CD4-positive, alpha-beta memory T cell (primary cell): ENCODE data around the gene CENPP. TPM values are rescaled to one million over a fixed set of nuclear protein-coding genes. Genes with fewer than 3 reads are reported as not detected.

Experiments used
- CTCF ChIA-PET: fragments of 350-600 bp; sonication (Branson Sonifier 250); formaldehyde crosslinking; loops from one replicate; lab custom pipeline; 2021; ENCODE audit warnings: inconsistent platforms; ENCODE audit not compliant: partially characterized antibody; lab: Charles Lee
- POLR2A ChIA-PET: fragments of 350-600 bp; sonication (Branson Sonifier 250); formaldehyde crosslinking; loops from one replicate; lab custom pipeline; 2021; ENCODE audit not compliant: partially characterized antibody; lab: Charles Lee
- DNase-seq, 5 donors: peaks; one replicate each; pipeline versions ENCODE4 v3.0.0 to v3.0.0-alpha.2; 2020 to 2022; ENCODE audit warnings: mixed read lengths in 1 of 5
- H3K27ac ChIP-seq: one replicate; pipeline ENCODE4 v1.7.0; 2013; ENCODE audit warnings: low read depth, low read length
- H3K27me3 ChIP-seq: 2 replicates; pipeline ENCODE4 v1.7.0; 2013; ENCODE audit warnings: mild to moderate bottlenecking, low read length, moderate library complexity; ENCODE audit not compliant: insufficient read depth
- H3K36me3 ChIP-seq: 2 replicates; pipeline ENCODE4 v1.7.0; 2013; ENCODE audit warnings: mild to moderate bottlenecking, low read length, moderate library complexity; ENCODE audit not compliant: insufficient read depth
- H3K4me1 ChIP-seq: 2 replicates; pipeline ENCODE4 v1.7.0; 2013; ENCODE audit warnings: mild to moderate bottlenecking, low read length, moderate library complexity; ENCODE audit not compliant: insufficient read depth
- H3K4me3 ChIP-seq, 2 donors: one replicate each; pipeline ENCODE4 v1.7.0; 2013; ENCODE audit warnings: low read length in 2 of 2, mild to moderate bottlenecking in 1 of 2
- H3K9me3 ChIP-seq, 2 donors: one replicate each; pipeline ENCODE4 v1.7.0; 2013; ENCODE audit warnings: low read length in 2 of 2, control low read depth in 1 of 2; ENCODE audit not compliant: control insufficient read depth in 1 of 2
- H3K27ac Mint-ChIP-seq, 7 donors: one replicate each; pipeline ENCODE4 v1.8.0; 2020 to 2021; ENCODE audit warnings: mixed read lengths in 7 of 7, mild to moderate bottlenecking in 6 of 7, inconsistent platforms in 3 of 7, moderate library complexity in 3 of 7
- H3K27me3 Mint-ChIP-seq, 2 donors: one replicate each; pipeline ENCODE4 v1.8.0; 2020 to 2021; ENCODE audit warnings: mixed read lengths in 2 of 2
- H3K36me3 Mint-ChIP-seq, 2 donors: one replicate each; pipeline ENCODE4 v1.8.0; 2020 to 2021; ENCODE audit warnings: mixed read lengths in 2 of 2, inconsistent platforms in 1 of 2, mild to moderate bottlenecking in 1 of 2
- H3K4me1 Mint-ChIP-seq, 4 donors: one replicate each; pipeline ENCODE4 v1.8.0; 2020 to 2021; ENCODE audit warnings: mixed read lengths in 4 of 4, mild to moderate bottlenecking in 1 of 4
- H3K4me3 Mint-ChIP-seq, 8 donors: one replicate each; pipeline ENCODE4 v1.8.0; 2020 to 2021; ENCODE audit warnings: mixed read lengths in 8 of 8, mild to moderate bottlenecking in 7 of 8, moderate library complexity in 6 of 8, inconsistent platforms in 3 of 8
- H3K9me3 Mint-ChIP-seq, 8 donors: one replicate each; pipeline ENCODE4 v1.8.0; 2020 to 2021; ENCODE audit warnings: mixed read lengths in 8 of 8, mild to moderate bottlenecking in 5 of 8, inconsistent platforms in 3 of 8, moderate library complexity in 1 of 8
- intact Hi-C: fragments of 100-400 bp; cut with micrococcal nuclease; formaldehyde crosslinking; loops from one replicate; pipeline ENCODE4 v1.15.1; 2023
- polyA plus RNA-seq, 2 donors: library from polyadenylated mRNA; unstranded; fragments of 300-500 nt; fragmentation: Illumina TruSeq; gene quantifications; one replicate each; pipeline ENCODE4 v1.2.3, GENCODE V29; 2021
- total RNA-seq, 2 experiments: library from RNA; stranded (reverse); gene quantifications; one replicate each; pipeline ENCODE4 v1.2.3, GENCODE V29; 2021

CENPP gene
- total and polyA plus RNA-seq, 4 experiments from 2014 or later: 0.55 to 9.5 (median 3.4) TPM

DNA sequence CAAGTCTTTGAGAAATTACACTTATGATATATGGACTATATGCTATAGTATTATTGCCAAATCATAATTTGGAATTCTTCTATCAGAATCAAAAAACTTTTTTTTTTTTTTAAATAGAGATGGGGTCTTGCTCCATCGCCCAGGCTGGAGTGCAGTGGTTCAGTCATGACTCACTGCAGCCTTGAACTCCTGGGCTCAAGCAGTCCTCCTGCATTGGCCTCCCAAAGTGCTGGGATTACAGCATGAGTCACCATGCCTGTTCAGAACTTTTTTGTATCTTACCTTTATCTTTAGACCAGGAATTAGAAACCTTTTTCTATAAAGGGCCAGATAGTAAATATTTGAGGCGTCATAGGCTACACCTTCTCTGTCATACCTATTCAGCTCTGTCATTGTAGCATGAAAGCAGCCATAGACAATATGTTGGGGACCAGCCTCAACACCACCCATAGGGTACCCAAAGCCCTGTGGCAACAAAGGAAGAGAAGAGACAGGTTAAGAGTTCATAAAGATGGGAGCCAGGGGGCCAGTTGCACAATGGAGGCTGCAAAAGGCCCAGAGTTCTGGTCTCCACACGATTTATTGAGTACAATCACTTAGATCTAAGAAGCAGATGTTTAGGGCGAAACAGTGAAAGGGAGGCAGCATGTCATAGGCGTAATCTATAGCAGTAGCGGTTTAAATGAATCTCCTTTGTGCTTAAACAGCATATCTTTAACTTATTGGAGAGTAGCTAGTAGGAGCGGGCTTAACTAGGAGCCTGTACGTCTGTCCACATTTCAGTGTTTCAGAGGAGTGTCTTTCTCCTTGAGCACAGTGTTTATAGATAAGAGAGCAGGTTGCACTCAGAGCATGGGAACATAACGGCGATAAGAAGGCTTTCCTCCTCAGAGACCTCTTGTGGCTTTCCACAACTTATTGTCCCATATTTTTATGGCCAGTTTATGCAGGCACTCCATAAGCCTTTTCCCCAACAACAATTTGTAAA lies 197.5 kb downstream of the CENPP start:
- Histone ChIP-seq H3K36me3 (no peaks in the 10 kb centered on the region), H3K27me3 (no peaks in the 10 kb centered on the region), H3K9me3 (no peaks in the 10 kb centered on the region), H3K4me3 (no peak overlapping the region), H3K27ac (no peak overlapping the region), H3K4me1 (no peaks in the 10 kb centered on the region)
- CTCF ChIA-PET: no interaction called here
- no peaks in the 10 kb centered on the region for H3K36me3 Mint-ChIP-seq
- H3K27ac Mint-ChIP-seq: no peak overlapping the region
- H3K9me3 Mint-ChIP-seq: peaks cover 0 to 3% (median 0%) of the 10 kb centered on the region in 8 donors
- H3K27me3 Mint-ChIP-seq: no peaks in the 10 kb centered on the region
- POLR2A ChIA-PET: no interaction called here
- H3K4me1 Mint-ChIP-seq: no peaks in the 10 kb centered on the region
- intact Hi-C loops: no loop called here
- DNase-seq: no peak
- no peak overlapping the region for H3K4me3 Mint-ChIP-seq

DNA sequence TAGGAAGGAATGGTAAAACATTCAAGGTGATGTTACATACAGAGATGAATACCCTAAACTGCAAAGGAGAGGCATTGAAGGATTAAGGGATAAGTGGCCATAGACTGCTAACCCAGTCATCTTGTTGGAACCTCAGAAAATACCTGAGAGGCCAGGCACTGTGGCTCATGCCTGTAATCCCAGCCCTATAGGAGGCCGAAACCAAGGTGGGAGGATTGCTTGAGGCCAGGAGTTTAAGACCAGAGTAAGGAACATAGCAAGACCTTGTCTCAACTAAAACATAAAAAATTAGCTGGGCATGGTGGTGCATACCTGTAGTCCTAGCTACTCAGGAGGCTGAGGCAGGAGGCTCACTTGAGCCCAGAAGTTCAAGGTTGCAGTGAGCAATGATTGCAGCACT lies 199.1 kb downstream of the CENPP start:
- intact Hi-C loops: no loop called here
- H3K9me3 Mint-ChIP-seq: no peaks in the 10 kb centered on the region
- no peaks in the 10 kb centered on the region for H3K4me1 ChIP-seq
- no peaks in the 10 kb centered on the region for H3K27me3 ChIP-seq
- DNase-seq: no peak
- H3K27ac Mint-ChIP-seq: no peak overlapping the region
- POLR2A ChIA-PET: interaction anchor here (0.7 kb wide), 1 partner anchor 1253 kb away, joined by 3 read pairs; no protein-coding TSS in a partner anchor
- H3K36me3 Mint-ChIP-seq: no peaks in the 10 kb centered on the region
- H3K9me3 ChIP-seq: no peaks in the 10 kb centered on the region
- H3K36me3 ChIP-seq: no peaks in the 10 kb centered on the region
- no peaks in the 10 kb centered on the region for H3K27me3 Mint-ChIP-seq
- no peaks in the 10 kb centered on the region for H3K4me1 Mint-ChIP-seq
- H3K4me3 Mint-ChIP-seq: no peak overlapping the region
- no peak overlapping the region for H3K4me3 ChIP-seq
- CTCF ChIA-PET: no interaction called here
- H3K27ac ChIP-seq: no peak overlapping the region

GRCh38 chr9:92525306-92525705 lies 199.6 kb downstream of the CENPP start:
- intact Hi-C loops: no loop called here
- no peak for DNase-seq
- Histone ChIP-seq H3K36me3 (no peaks in the 10 kb centered on the region), H3K27ac (no peak overlapping the region), H3K9me3 (no peaks in the 10 kb centered on the region), H3K4me1 (no peaks in the 10 kb centered on the region), H3K27me3 (no peaks in the 10 kb centered on the region), H3K4me3 (no peak overlapping the region)
- ChIA-PET POLR2A (interaction anchor here (0.6 to 0.7 kb wide), 2 partner anchors 45 to 1253 kb away, joined by 3 read pairs; no protein-coding TSS in a partner anchor), CTCF (no interaction called here)
- H3K4me3 Mint-ChIP-seq: no peak overlapping the region
- no peaks in the 10 kb centered on the region for H3K9me3 Mint-ChIP-seq
- H3K4me1 Mint-ChIP-seq: no peaks in the 10 kb centered on the region
- no peaks in the 10 kb centered on the region for H3K27me3 Mint-ChIP-seq
- H3K27ac Mint-ChIP-seq: no peak overlapping the region
- H3K36me3 Mint-ChIP-seq: no peaks in the 10 kb centered on the region

GRCh38 chr9:92527291-92527828 lies 201.6 kb downstream of the CENPP start:
- no peaks in the 10 kb centered on the region for H3K4me1 Mint-ChIP-seq

DNA sequence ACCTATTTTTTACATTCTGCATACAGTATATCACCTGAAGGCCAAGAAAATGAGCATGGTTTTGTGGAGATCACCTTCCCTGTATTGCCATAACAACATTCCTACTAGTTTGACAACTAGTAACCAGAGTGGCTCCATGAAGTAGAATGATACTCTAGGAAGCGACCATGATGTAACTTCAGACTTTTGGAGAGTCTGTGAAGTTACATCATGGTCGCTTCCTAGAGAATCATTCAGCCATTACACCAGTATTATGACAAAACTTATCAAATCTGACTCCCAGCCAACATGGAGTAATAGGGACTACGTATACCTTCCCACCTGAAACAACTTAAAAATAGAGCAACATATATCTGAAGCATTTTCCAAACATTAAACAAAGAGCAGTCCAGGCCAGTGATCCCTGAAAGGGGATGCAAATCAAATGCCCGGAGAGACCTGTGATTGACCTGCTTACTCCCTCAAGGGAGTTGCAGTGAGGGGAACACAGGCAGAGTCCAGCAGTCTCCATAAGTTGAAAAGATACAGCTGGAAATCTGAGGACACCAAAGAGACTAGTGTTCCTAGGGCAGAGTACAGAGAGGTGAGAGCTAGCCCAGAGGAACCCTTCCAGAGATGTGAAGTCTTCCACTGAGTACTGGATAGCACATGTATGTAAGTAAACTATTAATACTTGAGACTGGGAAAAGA lies 202.2 kb downstream of the CENPP start:
- intact Hi-C loops: no loop called here
- POLR2A ChIA-PET: no interaction called here
- no peak overlapping the region for H3K27ac ChIP-seq
- H3K27ac Mint-ChIP-seq: peak overlapping the region in 1 of 7 donors; percentile 69
- no peaks in the 10 kb centered on the region for H3K9me3 ChIP-seq
- H3K36me3 ChIP-seq: no peaks in the 10 kb centered on the region
- CTCF ChIA-PET: no interaction called here
- no peaks in the 10 kb centered on the region for H3K4me1 ChIP-seq
- no peaks in the 10 kb centered on the region for H3K36me3 Mint-ChIP-seq
- no peak for DNase-seq
- H3K27me3 ChIP-seq: no peaks in the 10 kb centered on the region
- no peak overlapping the region for H3K4me3 ChIP-seq
- H3K4me1 Mint-ChIP-seq: no peaks in the 10 kb centered on the region
- H3K4me3 Mint-ChIP-seq: no peak overlapping the region
- H3K27me3 Mint-ChIP-seq: no peaks in the 10 kb centered on the region
- H3K9me3 Mint-ChIP-seq: peaks cover 0 to 4% (median 0%) of the 10 kb centered on the region in 8 donors

More at GRCh38 chr9:92527291-92527828, 201.6 kb downstream of the CENPP start:
- Mint-ChIP-seq H3K36me3 (no peaks in the 10 kb centered on the region), H3K27ac (no peak overlapping the region), H3K9me3 (peaks cover 0 to 3% (median 0%) of the 10 kb centered on the region in 8 donors), H3K4me3 (no peak overlapping the region), H3K27me3 (no peaks in the 10 kb centered on the region)
- Histone ChIP-seq H3K4me1 (no peaks in the 10 kb centered on the region), H3K9me3 (no peaks in the 10 kb centered on the region), H3K27ac (no peak overlapping the region), H3K4me3 (no peak overlapping the region), H3K27me3 (no peaks in the 10 kb centered on the region), H3K36me3 (no peaks in the 10 kb centered on the region)
- DNase-seq: no peak
- POLR2A ChIA-PET: no interaction called here
- CTCF ChIA-PET: no interaction called here
- intact Hi-C loops: no loop called here

DNA sequence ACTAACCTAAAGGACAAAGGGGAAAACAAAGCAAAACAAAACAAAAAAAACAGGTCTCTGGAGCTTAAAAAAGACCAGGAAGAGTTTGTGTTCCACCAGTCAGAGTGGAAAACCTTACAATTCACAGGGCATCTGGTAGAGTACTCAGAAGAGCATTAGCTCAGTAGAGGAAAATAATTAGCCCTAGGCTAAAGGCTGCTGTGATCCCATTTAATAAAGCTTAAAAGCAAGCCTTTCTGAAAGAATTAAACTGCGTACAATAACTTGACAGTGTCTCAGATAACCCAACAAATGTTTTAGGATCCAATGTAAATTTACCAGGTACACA lies 202.7 kb downstream of the CENPP start:
- Mint-ChIP-seq H3K4me3 (no peak overlapping the region), H3K4me1 (no peaks in the 10 kb centered on the region), H3K9me3 (peaks cover 0 to 4% (median 0%) of the 10 kb centered on the region in 8 donors), H3K27ac (peak overlapping the region in 1 of 7 donors; percentile 0), H3K36me3 (no peaks in the 10 kb centered on the region), H3K27me3 (no peaks in the 10 kb centered on the region)
- H3K36me3 ChIP-seq: no peaks in the 10 kb centered on the region
- H3K27ac ChIP-seq: no peak overlapping the region
- ChIA-PET CTCF (no interaction called here), POLR2A (no interaction called here)
- no peaks in the 10 kb centered on the region for H3K4me1 ChIP-seq
- H3K27me3 ChIP-seq: no peaks in the 10 kb centered on the region
- H3K4me3 ChIP-seq: no peak overlapping the region
- DNase-seq: no peak
- no peaks in the 10 kb centered on the region for H3K9me3 ChIP-seq
- intact Hi-C loops: no loop called here

DNA sequence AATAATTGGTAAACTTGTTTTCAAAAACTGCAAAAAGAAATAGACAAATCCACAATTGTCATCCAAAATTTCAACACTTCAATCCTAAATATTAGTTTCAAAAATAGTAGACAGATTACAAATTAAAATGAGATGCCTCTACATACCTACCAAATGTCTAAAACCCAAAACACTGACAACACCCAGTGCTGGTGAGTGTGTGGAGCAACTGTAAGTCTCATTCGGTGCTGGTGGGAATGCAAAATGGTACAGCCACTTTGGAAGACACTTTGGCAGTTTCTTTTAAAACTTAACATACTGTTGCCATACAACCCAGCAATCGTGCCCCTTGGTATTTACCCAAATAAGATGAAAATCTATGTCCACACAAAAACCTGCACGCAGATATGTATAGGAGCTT lies 203.4 kb downstream of the CENPP start:
- no peaks in the 10 kb centered on the region for H3K4me1 ChIP-seq
- intact Hi-C loops: no loop called here
- no peak for DNase-seq
- no peak overlapping the region for H3K4me3 ChIP-seq
- Mint-ChIP-seq H3K27me3 (no peaks in the 10 kb centered on the region), H3K36me3 (no peaks in the 10 kb centered on the region), H3K4me3 (no peak overlapping the region), H3K9me3 (peaks cover 0 to 4% (median 0%) of the 10 kb centered on the region in 8 donors), H3K4me1 (peaks cover 0 to 2% (median 2%) of the 10 kb centered on the region in 4 donors), H3K27ac (no peak overlapping the region)
- H3K36me3 ChIP-seq: no peaks in the 10 kb centered on the region
- no peaks in the 10 kb centered on the region for H3K9me3 ChIP-seq
- POLR2A ChIA-PET: no interaction called here
- no peaks in the 10 kb centered on the region for H3K27me3 ChIP-seq
- no peak overlapping the region for H3K27ac ChIP-seq
- CTCF ChIA-PET: no interaction called here
